GM10266 (cell line): ENCODE results near the gene FAM13A.
"Not testable (repeated sequence)": the region's sequence is repeated elsewhere in the genome, so short reads cannot be mapped to it uniquely, and the experiment has no call there.

Experiments used
- DNase-seq: peaks from one replicate; pipeline ENCODE4 v3.0.0; 2012; ENCODE audit errors: extremely low spot score
- CTCF ChIP-seq: IDR thresholded peaks from 2 replicates; pipeline ENCODE4 v1.5.1; 2012; ENCODE audit warnings: mild to moderate bottlenecking, low read depth; ENCODE audit not compliant: control insufficient read depth, insufficient read depth; ENCODE audit errors: missing control alignments

FAM13A gene

GRCh38 chr4:89007338-89007939, 49.5 kb downstream of the FAM13A start:
- TF ChIP-seq CTCF, result no peak
- no peak for DNase-seq

- no peak for DNase-seq
- TF ChIP-seq CTCF, result no peak
Observed at GRCh38 chr4:89006307-89006706, 50.7 kb downstream of the FAM13A start.

GRCh38 chr4:89005066-89005465, 51.9 kb downstream of the FAM13A start:
- DNase-seq, result not testable (repeated sequence)

GRCh38 chr4:89001647-89002445, 55.1 kb downstream of the FAM13A start:
- DNase-seq, result no peak
- TF ChIP-seq CTCF, result no peak

- no peak for TF ChIP-seq CTCF
Observed at GRCh38 chr4:89000844-89001360, 56.1 kb downstream of the FAM13A start.

GRCh38 chr4:89000382-89000781, 56.6 kb downstream of the FAM13A start:
- TF ChIP-seq CTCF, result no peak
- no peak for DNase-seq

More at GRCh38 chr4:89000844-89001360, 56.1 kb downstream of the FAM13A start:
- DNase-seq, result no peak

GRCh38 chr4:88999392-88999930, 57.5 kb downstream of the FAM13A start:
- DNase-seq, result no peak
- TF ChIP-seq CTCF, result no peak
